Measurements from ENCODE around the gene RFTN2.
"Not testable (repeated sequence)": the region's sequence is repeated elsewhere in the genome, so short reads cannot be mapped to it uniquely, and the experiment has no call there.

The RFTN2 gene, protein sequence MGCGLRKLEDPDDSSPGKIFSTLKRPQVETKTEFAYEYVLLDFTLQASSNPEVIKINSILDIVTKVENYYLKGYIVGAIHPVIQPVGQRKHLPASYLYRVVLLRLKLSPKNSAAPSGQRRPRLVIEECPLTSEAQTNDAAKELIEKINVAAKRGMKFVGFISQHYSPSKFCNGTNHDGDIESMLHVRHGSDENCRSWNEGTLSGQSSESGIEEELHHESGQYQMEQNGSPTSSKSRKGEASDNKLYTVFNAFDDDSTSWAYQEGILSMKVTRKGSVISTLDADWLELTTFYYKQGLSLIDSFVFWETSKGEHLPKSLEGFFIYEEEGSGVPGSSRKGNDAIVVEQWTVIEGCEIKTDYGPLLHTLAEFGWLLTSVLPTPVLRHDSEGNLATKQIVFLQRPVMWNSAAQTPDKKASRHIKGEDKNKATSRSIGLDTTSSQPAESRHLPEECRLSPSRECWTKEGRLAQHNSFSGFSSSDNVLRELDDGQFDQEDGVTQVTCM

DNA sequence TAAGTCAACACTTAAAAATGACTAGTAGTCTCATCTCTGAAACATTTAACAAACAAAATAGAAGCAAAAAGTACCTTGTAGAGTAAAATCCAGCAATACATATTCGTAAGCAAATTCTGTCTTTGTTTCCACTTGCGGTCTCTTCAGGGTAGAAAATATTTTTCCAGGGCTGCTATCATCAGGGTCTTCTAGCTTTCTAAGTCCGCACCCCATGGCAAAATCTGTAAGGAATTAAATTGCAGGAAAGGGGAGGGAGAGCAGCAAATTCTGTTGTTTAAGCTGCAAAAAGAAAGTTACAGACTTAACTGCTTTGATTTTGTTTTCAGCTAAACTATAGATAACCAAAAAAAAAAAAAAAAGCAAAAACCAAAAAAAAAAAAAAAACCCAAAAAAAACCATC is at the start of gene RFTN2:
Gene RFTN2, minus strand, starts transcription at position 342 of the 400 bp plus-strand sequence. Its CDS starts 129 bp downstream, at position 213.
- DNase-seq (ENCODE audit: low spot score), result no peak

DNA sequence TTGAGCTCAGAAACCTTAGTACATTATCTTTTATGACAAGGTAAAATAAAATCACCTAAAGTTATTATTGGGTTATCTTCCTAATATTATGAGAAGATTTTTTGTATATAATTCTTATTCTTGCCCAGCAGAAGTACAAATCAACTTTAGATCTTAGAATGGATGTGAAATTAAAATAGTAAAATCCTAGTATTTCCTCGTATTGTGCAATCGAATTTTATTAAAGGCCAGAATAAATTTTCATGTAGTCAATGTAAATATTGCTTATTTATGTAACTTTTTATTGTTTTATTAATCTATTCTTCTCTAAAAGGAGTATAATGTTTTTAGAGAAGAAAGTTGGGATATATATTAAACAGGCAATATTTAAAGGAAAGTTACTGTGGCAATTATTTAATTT is 42.5 kb upstream of the RFTN2 start:
- DNase-seq (ENCODE audit: low spot score), result no peak

DNA sequence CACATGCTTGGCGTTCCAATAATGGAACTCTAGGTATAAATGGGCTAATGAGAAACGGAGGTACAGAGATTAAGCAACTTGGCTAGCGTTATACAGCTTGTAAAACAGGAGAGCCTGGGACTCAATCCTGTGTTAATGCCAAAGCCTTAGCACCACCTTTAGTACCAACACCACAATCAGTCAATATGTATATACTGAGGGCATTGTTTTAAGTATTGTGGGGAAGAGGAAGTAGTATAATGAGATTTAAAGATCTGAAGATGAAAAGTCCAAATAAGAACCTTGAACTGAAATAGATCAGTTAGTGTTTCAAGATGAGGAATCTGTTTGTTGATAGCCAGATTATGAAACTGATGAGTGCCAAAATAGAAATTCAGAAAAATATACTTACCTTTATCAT is 37.9 kb upstream of the RFTN2 start:
- DNase-seq (ENCODE audit: low spot score), result no peak

DNA sequence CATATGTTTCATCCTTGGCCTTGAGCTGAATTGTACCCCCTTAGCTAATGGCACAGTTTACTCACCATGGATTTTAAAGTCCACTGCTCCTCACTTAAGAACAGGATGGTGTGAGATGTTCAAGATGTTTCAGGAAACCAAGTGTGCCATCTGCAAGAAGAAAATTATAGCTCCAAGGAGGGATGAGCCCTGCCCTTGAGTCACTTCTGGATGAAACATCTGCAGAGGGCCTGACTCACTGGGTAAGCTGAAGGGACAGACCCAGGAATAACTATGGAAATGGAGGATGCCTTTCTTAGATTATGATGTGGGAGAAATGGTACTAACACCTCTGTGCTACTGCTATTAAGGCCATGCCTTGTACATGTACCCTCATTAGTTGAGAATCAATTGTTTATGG is 36.2 kb upstream of the RFTN2 start:
- no peak for DNase-seq (ENCODE audit: low spot score)

DNA sequence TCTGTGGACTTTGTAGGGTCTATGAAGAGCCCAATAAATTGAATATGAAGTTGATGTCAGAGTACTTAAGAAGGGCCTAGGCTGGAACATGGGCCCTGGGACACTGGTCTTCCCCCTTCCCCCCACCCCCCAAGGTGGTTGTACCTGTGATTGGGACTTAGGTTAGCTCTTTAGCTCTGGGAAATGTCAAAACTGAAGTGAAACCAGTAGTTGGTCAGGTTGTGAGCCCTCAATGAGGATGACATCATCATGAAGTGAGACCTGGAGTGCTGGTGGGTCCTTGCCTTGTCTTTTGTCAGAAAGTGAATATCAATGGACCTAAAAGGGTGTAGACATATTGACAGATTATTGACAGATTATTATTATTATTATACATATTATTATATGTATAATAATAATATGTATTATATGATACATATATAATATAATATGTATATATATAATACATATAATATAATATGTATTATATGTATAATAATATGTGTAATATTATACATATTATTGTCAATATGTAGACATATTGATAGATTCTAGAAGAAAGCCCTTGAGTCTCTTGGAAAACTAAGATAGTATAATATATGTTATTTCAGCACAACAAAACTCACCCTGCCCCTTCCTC is 35.1 kb upstream of the RFTN2 start:
- DNase-seq (ENCODE audit: low spot score), result no peak

DNA sequence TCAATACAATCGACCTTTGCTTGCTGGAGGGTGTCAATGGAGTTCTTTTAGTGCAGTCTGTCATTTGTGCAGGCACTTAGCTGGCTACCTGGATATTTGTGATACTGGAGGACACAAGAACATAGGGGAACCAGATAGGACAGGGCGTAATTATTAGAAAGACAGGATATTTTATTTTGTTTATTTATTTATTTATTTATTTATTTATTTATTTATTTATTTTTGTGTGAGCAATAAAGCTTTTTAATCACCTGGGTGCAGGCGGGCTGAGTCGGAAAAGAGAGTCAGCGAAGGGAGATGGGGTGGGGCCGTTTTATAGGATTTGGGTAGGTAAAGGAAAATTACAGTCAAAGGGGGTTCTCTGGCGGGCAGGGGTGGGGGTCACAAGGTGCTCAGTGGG is 33.8 kb upstream of the RFTN2 start:
- not testable (repeated sequence) for DNase-seq (ENCODE audit: low spot score)

DNA sequence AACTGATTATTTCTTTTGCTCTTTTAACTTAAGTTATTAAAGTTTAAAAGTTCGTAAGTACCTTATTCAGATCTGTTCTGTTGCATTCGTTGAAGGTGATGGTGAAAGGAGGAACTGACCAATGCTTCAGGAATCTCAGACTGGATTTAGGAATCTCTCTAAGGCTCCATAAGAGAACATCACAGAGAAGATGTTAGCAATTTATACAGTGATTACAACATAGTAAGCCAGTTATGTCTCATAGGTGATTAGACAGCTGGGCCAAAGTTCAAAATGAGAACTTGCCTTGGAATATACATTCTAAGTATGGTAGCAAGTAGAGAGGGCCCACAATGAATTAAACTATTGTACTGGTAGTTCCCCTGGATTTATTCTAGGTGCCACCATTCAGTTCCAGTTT is 32.9 kb upstream of the RFTN2 start:
- peak; percentile 9 for DNase-seq (ENCODE audit: low spot score)

DNA sequence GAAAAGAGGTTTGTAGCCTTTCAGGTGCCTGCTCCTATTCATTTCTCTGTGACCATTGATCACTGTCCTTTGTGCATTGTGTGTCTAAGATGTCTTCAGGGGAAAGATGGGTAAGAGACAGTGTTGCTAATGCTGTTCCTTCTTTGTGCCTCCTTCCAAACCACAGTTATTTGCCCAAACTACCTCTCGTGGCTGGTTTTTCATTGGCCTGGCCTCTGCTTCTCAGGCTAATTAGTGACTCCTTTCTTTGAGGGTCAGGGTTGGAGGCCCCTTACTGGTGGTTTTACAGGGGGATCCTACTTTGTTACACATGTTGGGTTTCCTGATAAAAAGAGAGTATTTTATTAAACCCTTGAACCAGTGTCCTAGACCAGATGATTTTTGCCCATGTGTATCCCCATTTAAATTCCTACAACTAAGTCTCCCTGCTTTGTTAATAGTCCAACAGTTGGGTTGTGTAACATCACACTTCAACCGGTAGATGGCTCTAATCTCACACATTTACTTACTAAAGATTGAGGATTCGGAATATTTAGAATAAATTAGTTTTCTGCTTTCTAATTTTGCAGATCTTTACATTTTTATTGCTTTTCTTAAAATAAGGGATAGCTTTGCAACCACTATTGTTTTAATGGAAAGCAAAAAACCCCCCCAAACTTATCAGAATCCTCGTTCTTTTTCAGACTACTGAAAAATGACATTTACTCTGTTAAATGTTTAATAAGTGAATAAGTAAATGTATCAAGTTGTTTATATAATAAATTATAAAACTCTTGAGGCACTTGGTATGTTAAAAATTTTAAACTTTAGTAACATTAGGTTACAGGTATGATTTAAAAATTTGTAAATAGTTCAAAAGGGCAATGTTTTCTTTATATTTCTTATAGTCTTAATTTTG is 32.2 kb upstream of the RFTN2 start:
- peak; percentile 54 for DNase-seq (ENCODE audit: low spot score)

DNA sequence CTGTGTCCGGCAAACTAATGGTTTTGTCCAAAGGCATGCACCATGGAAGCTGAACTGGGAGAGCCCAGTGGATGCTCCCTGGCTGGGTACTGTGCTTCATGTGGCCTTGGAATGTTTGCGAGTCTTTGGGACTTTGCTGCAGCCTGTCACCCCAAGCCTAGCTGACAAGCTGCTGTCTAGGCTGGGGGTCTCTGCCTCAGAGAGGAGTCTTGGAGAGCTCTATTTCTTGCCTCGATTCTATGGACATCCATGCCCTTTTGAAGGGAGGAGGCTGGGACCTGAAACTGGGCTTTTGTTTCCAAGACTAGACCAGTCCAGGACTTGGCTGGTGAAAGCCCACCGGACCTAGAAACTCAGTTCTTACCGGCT is 31.4 kb upstream of the RFTN2 start:
- DNase-seq (ENCODE audit: low spot score), result no peak

DNA sequence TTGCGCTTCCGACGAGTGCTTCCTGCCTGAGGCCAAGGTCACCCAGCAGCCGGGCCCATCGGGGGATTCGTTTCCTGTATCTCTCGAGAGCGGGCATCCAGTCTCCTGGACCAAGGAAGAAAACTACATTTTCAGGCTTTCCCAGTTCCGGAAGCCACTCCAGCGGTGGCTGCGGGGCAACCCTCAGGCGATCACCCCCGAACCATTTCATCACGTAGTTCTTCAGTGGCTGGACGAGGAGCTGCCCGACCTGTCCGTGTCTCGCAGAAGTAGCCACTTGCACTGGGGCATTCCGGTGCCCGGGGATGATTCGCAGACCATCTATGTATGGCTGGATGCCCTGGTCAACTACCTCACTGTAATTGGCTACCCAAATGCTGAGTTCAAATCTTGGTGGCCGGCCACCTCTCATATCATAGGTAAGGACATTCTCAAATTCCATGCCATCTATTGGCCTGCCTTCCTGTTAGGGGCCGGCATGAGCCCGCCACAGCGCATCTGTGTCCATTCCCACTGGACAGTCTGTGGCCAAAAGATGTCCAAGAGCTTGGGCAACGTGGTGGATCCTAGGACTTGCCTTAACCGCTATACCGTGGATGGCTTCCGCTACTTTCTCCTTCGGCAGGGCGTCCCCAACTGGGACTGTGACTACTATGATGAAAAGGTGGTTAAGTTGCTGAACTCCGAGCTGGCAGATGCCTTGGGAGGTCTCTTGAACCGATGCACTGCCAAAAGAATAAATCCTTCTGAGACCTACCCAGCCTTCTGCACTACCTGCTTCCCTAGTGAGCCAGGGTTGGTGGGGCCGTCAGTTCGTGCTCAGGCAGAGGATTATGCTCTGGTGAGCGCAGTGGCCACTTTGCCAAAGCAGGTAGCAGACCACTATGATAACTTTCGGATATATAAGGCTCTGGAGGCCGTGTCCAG is 30.8 kb upstream of the RFTN2 start:
- DNase-seq (ENCODE audit: low spot score), result no peak

DNA sequence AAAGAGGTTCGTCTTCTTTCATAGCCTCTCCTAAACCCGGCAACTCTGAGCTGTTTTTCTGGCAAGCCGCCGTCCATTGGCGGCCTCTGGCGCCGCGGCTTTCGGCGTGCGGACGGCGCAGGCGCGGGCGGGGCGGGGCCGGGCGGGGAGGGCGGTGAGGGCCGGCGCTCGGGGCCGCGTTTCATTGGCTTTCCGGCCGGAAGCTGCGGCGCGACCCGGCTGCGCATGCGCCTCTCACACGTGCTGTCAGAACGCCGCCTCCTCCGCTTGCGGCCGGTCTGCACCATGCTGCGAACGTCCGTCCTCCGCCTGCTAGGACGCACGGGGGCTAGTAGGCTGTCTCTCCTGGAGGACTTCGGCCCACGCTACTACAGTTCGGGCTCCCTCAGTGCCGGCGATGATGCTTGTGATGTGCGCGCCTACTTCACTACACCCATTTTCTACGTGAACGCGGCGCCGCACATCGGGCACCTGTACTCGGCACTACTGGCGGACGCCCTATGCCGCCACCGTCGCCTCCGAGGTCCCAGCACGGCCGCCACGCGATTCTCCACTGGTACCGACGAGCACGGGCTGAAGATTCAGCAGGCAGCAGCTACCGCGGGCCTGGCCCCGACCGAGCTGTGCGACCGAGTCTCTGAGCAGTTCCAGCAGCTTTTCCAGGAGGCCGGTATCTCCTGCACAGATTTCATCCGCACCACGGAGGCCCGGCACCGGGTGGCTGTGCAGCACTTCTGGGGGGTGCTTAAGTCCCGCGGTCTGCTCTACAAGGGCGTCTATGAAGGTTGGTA is 29.9 kb upstream of the RFTN2 start, which contains the start of gene MARS2:
Gene MARS2, plus strand, starts transcription at position 249 of the 791 bp plus-strand sequence. Its CDS starts 37 bp downstream, at position 286.
- DNase-seq (ENCODE audit: low spot score), result peak; percentile 88

DNA sequence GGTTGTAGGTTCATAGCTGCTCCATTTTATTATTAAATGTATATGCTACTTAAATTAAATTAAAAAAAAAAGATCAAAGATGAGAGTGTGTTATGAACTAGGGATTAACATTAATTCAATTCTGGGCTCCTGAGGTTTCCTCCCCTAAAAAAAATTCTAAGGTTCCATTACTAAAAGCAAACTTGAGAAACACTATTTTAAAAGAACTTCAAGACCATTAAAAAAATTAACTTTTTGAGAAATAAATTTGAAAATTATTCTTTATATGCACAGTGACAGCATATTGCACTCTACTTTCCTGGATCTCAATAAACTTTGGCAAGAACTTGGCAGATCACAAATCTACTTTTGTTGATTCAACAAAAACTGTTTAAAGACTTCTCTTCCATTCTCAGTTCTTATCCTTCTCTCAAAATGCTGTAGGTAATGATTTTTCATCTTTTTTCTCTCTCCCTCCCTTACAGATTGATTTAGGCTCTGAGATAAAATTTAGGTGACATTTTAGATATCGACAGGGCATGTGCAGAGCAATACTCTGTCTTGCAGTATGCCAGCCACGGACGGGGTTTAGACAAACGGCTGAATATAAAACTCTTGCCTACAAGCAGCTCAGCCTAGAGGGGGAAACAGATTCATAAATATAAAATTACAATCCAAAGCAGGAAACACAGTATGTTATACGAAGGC is 29.2 kb upstream of the RFTN2 start:
- no peak for DNase-seq (ENCODE audit: low spot score)

DNA sequence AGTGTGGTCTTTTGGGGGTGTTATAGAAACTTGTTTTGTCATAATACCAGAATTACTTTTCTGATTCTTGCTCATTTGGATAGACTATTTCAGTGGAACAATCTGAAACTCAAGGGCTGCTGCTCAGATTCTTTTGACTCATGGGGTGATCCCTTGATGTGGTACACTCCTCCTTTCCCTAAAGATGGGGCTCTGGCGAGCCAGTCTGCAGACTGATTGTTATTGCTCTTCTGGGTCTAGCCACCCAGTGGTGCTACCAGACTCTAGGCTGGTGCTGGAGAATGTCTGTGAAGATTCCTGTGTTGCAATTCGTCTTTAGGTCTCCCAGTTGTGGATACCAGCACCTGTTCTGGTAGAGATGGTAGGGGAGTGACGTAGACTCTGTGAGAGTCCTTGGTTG is 25.6 kb upstream of the RFTN2 start:
- DNase-seq (ENCODE audit: low spot score), result no peak

DNA sequence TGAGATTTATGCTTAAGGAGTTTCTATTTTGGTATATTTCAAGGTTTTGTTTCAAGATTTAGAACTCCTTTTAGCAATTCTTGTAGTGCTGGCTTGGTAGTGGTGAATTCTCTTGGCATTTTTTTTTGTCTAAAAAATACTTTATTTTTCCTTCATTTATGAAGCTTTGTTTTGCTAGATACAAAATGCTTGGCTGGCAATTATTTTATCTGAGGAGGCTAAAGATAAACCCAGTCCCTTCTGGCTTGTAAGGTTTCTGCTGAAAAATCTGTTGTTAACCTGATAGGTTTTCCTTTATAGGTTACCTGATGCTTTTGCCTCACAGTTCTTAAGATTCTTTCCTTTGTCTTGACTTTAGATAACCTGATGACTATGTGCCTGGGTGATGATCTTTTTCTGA is 24.3 kb upstream of the RFTN2 start:
- not testable (repeated sequence) for DNase-seq (ENCODE audit: low spot score)

DNA sequence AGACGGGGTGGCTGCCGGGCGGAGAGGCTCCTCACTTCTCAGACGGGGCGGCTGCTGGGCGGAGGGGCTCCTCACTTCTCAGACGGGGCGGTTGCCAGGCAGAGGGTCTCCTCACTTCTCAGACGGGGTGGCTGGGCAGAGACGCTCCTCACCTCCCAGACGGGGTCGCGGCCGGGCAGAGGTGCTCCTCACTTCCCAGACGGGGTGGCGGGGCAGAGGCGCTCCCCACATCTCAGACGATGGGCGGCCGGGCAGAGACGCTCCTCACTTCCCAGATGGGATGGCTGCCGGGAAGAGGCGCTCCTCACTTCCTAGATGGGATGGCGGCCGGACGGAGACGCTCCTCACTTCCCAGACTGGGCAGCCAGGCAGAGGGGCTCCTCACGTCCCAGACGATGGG is 21.2 kb upstream of the RFTN2 start:
- not testable (repeated sequence) for DNase-seq (ENCODE audit: low spot score)

DNA sequence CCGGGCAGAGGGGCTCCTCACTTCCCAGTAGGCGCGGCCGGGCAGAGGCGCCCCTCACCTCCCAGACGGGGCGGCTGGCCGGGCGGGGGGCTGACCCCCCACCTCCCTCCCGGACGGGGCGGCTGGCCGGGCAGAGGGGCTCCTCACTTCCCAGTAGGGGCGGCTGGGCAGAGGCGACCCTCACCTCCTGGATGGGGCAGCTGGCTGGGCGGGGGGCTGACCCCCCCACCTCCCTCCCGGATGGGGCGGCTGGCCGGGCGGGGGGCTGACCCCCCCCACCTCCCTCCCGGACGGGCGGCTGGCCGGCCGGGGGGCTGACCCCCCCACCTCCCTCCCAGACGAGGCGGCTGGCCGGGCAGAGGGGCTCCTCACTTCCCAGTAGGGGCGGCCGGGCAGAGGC is 20.6 kb upstream of the RFTN2 start:
- DNase-seq (ENCODE audit: low spot score), result not testable (repeated sequence)

DNA sequence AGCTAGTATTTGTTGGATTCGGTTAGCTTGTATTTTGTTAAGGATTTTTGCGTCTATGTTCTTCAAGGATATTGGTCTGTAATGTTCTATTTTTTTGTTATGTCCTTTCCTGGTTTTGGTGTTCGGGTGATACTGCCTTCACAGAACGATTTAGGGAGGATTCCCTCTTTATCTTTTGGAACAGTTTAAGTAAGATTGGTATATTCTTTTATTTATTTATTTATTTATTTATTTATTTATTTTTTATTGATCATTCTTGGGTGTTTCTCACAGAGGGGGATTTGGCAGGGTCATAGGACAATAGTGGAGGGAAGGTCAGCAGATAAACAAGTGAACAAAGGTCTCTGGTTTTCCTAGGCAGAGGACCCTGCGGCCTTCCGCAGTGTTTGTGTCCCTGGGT is 19.8 kb upstream of the RFTN2 start:
- not testable (repeated sequence) for DNase-seq (ENCODE audit: low spot score)

DNA sequence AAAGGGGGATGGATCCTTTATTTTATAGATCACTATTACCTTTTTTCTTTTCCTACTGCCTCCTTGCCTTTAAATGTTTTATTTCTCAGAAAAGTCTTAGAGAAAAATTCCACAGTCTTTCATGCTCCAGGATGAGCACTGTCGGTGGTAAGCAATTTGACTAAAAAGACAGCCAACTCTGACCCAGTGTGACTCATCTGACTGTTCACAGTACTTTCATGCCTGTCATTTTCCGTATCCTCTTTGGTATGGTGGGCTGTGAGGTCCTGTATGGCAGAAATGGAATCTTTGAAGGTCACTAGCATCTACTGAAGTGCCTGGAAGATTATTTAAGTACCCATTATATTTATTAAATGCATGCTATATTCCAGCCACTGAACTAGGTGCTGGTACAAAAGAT is 2.1 kb upstream of the RFTN2 start:
- DNase-seq (ENCODE audit: low spot score), result no peak

DNA sequence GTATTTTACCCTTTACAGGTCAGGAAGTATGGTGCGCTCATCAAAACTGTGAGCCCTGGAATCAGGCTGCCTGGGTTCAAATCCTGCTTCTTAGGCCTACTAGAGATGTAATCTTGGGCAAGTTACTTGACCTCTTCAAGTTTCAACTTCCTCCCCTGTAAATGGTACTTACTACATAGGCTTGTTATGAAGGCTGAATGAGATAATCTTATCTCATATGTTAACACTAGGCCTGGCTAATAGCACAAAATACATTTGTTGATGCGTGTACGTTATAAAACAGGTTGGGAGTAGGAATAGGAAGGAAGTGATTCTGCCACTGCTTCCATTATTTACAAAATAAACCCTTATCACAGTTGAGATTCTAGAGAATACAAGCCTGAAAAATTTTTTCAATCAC is 1.7 kb upstream of the RFTN2 start:
- DNase-seq (ENCODE audit: low spot score), result no peak

DNA sequence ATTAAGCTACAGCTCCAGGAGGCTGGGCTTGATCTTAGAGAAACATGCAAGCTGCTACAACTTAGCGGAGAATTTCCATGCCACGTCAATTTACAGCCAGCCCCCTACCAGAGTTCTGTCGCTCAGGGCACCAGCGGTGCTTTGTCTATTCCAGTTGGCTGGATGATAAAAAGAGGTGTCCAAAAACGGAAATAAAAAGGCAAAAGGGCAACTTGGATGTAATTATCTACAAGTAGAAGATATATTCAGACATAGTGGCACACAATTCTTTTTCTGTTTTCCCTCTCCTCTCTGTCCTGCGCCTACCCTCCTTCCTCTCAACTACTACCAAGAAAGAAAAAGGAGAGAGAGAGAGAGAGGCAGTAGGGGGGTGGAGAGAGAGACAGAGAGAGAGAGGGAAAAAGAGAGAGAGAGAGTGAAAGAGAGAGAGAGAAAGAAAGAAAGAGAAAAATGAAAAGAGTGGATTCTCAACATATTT is 363 bp upstream of the RFTN2 start:
- DNase-seq (ENCODE audit: low spot score), result no peak
